K562 (cell line): ENCODE results near the gene AMIGO1. TPM values are rescaled to one million over a fixed set of nuclear protein-coding genes. Genes with fewer than 3 reads are reported as not detected.
A peak's percentile ranks its signal among the peaks of the same experiment; 100 is the strongest.

Experiments used
- CBX1 ChIP-seq: sonication (generic); IDR thresholded peaks from 2 replicates; pipeline ENCODE4 v1.6.1; 2016; ENCODE audit warnings: antibody characterized with exemption, low read depth, mild to moderate bottlenecking
- CREM ChIP-seq: IDR thresholded peaks from 2 replicates; pipeline ENCODE4 v1.6.1; 2014; ENCODE audit warnings: antibody characterized with exemption, low read depth
- CTCF ChIP-seq, 3 experiments: IDR thresholded peaks in 2 of 3; conservative IDR thresholded peaks in 1 of 3; 2 replicates each; pipeline ENCODE4 v1.5.1; 2011 to 2012; ENCODE audit warnings: low read length in 3 of 3, mild to moderate bottlenecking in 3 of 3, control low read depth in 2 of 3, improper control_type of control experiment in 1 of 3, inconsistent platforms in 1 of 3, low read depth in 1 of 3, mixed read lengths in 1 of 3, moderate library complexity in 1 of 3; ENCODE audit not compliant: insufficient read depth in 2 of 3
- MAFK ChIP-seq: IDR thresholded peaks from 2 replicates; pipeline ENCODE4 v1.6.1; 2011; ENCODE audit warnings: low read length, improper control_type of control experiment
- PATZ1 ChIP-seq: fragments of 250-450 bp; sonication (Bioruptor Pico); IDR thresholded peaks from 2 replicates; pipeline ENCODE4 v1.5.0; 2020; ENCODE audit warnings: mild to moderate bottlenecking, borderline replicate concordance
- PTRF ChIP-seq: fragments of 450-650 bp; IDR thresholded peaks from 2 replicates; pipeline ENCODE4 v1.6.1; 2016; ENCODE audit warnings: mild to moderate bottlenecking, missing genetic modification characterization, missing compliant biosample characterization
- PURB ChIP-seq: sonication (generic); formaldehyde crosslinking; IDR thresholded peaks from 2 replicates; pipeline ENCODE4 v1.9.0; 2021; ENCODE audit warnings: low read depth, mild to moderate bottlenecking, missing genetic modification reagents
- SMAD4 ChIP-seq: fragments of 250-450 bp; sonication (Bioruptor Pico); conservative IDR thresholded peaks from 2 replicates; pipeline ENCODE4 v1.8.0; 2021; ENCODE audit warnings: inconsistent platforms, mild to moderate bottlenecking, moderate library complexity
- SP2 ChIP-seq: IDR thresholded peaks from 2 replicates; pipeline ENCODE4 v1.6.1; 2011; ENCODE audit warnings: mild to moderate bottlenecking, low read depth, low read length, moderate library complexity; ENCODE audit not compliant: poor library complexity, severe bottlenecking; ENCODE audit errors: extremely low read depth
- TAF9B ChIP-seq: fragments of 450-650 bp; IDR thresholded peaks from 2 replicates; pipeline ENCODE4 v1.6.1; 2018; ENCODE audit warnings: mild to moderate bottlenecking; ENCODE audit not compliant: partially characterized antibody
- YBX1 ChIP-seq: fragments of 450-650 bp; IDR thresholded peaks from 2 replicates; pipeline ENCODE4 v1.7.1; 2016; ENCODE audit warnings: mild to moderate bottlenecking
- ZBTB40 ChIP-seq, 2 experiments: fragments of 450-650 bp in 1 of 2; sonication (generic) in 1 of 2; formaldehyde crosslinking in 1 of 2; IDR thresholded peaks; 2 replicates each; pipeline versions ENCODE4 v1.7.1 to v1.9.0; 2016 to 2022; ENCODE audit warnings: inconsistent platforms in 1 of 2, mild to moderate bottlenecking in 1 of 2, missing genetic modification reagents in 1 of 2
- polyA plus RNA-seq, 8 experiments: library from polyadenylated mRNA; depleted of rRNA in 4 of 8; stranded (reverse) in 5 of 8; unstranded in 3 of 8; fragments of >200 nt; fragmentation: Nextera tagmentation in 2 of 8; fragmentation: Illumina TruSeq in 1 of 8; extraction: Ambion mirVana in 2 of 8; extraction: Trizol in 1 of 8; gene quantifications; 2 replicates each; pipeline versions ENCODE4 v1.2.1 to v1.2.3, GENCODE V29; 2011 to 2014; ENCODE audit warnings: inconsistent platforms in 1 of 8, missing spikeins in 1 of 8
- total RNA-seq, 7 experiments: library from RNA; depleted of rRNA in 6 of 7; stranded (reverse); fragments of >200 nt in 6 of 7; fragmentation: Illumina TruSeq in 2 of 7; extraction: Trizol in 2 of 7; gene quantifications; 2 replicates each; pipeline versions ENCODE4 v1.2.1 to v1.2.3, GENCODE V29; 2011 to 2021; ENCODE audit warnings: low replicate concordance in 1 of 7

AMIGO1 gene
- total and polyA plus RNA-seq, 9 of the 15 experiments (the other 6 are each of a cell fraction or from before 2014, with no cell fraction given) = 0.24 to 1.0 (median 0.54) TPM

- TF ChIP-seq ZBTB40 (IDR thresholded peaks at IDR 0.05) (peak; percentile 63; the same call in 1 of the 2 replicates), ZBTB40 (CRISPR knock-in tag; IDR thresholded peaks at IDR 0.05) (no peak), CBX1 (peak; percentile 67; the same call in 1 of the 2 replicates), SMAD4 (CRISPR knock-in tag) (peak; percentile 59), SP2 (peak; percentile 35), CREM (peak; percentile 63; the same call in 1 of the 2 replicates), TAF9B (no peak), PATZ1 (no peak), CTCF (IDR thresholded peaks at IDR 0.05 in 2 of 3, conservative IDR thresholded peaks at IDR 0.05 in 1 of 3; ENCODE audit: insufficient read depth in 2 of 3, low read depth in 1 of 3, low read length in 3 of 3) (peak; percentile 97 to 98 (median 97)), MAFK (no peak), PTRF (tag) (no peak), PURB (CRISPR knock-in tag) (no peak), YBX1 (no peak)
These were observed 15.6 kb downstream of the AMIGO1 start, which contains the start of gene CYB561D1 (continued) for GRCh38 chr1:109493805-109494539.
